Natural killer cell (primary cell): Measurements from ENCODE around the gene EFNA3. TPM values are rescaled to one million over a fixed set of nuclear protein-coding genes. Genes with fewer than 3 reads are reported as not detected.

Experiments
- ATAC-seq, 3 donors: fragments of 150-1000 bp in 2 of 3; fragments of 200-7000 bp in 1 of 3; cut with Tn5 transposase; 1 replicate in 1 of 3; 2 replicates in 2 of 3; pipeline ENCODE4 v1.10.0; 2021; ENCODE audit warnings: mild to moderate bottlenecking in 2 of 3, moderate library complexity in 2 of 3
- DNase-seq, 2 donors: peaks; one replicate each; pipeline versions ENCODE4 v3.0.0 to v3.0.0-alpha.2; 2013 to 2021; ENCODE audit warnings: mixed read lengths in 1 of 2
- H3K27ac ChIP-seq: one replicate; pipeline ENCODE4 v1.5.1; 2013; ENCODE audit warnings: mild to moderate bottlenecking, low read length
- H3K27me3 ChIP-seq: one replicate; pipeline ENCODE4 v1.6.1; 2013; ENCODE audit warnings: low read length; ENCODE audit not compliant: control insufficient read depth, insufficient read depth
- H3K36me3 ChIP-seq: one replicate; pipeline ENCODE4 v1.6.1; 2013; ENCODE audit warnings: low read length; ENCODE audit not compliant: control insufficient read depth, insufficient read depth
- H3K4me1 ChIP-seq: one replicate; pipeline ENCODE4 v1.6.1; 2013; ENCODE audit warnings: low read length; ENCODE audit not compliant: control insufficient read depth, insufficient read depth
- H3K4me3 ChIP-seq: one replicate; pipeline ENCODE4 v1.5.1; 2013; ENCODE audit warnings: low read length
- H3K9me3 ChIP-seq: one replicate; pipeline ENCODE4 v1.6.1; 2013; ENCODE audit warnings: low read length; ENCODE audit not compliant: control insufficient read depth, insufficient read depth
- H3K27ac Mint-ChIP-seq, 2 donors: one replicate each; pipeline ENCODE4 v1.8.0; 2022; ENCODE audit warnings: mild to moderate bottlenecking in 2 of 2, mixed read lengths in 2 of 2, moderate library complexity in 1 of 2
- H3K27me3 Mint-ChIP-seq, 2 donors: one replicate each; pipeline ENCODE4 v1.8.0; 2022; ENCODE audit warnings: low read depth in 2 of 2, mixed read lengths in 2 of 2
- H3K36me3 Mint-ChIP-seq: one replicate; pipeline ENCODE4 v1.8.0; 2022; ENCODE audit warnings: mixed read lengths
- H3K4me1 Mint-ChIP-seq, 2 donors: one replicate each; pipeline ENCODE4 v1.8.0; 2022; ENCODE audit warnings: mixed read lengths in 2 of 2
- H3K4me3 Mint-ChIP-seq: one replicate; pipeline ENCODE4 v1.8.0; 2022; ENCODE audit warnings: mild to moderate bottlenecking, moderate library complexity, mixed read lengths
- H3K9me3 Mint-ChIP-seq, 2 donors: one replicate each; pipeline ENCODE4 v1.8.0; 2022; ENCODE audit warnings: mixed read lengths in 2 of 2
- WGBS: methylation state at CpG from one replicate; pipeline ENCODE4 v1.1.7; 2013; ENCODE audit warnings: missing lambda C conversion rate; ENCODE audit not compliant: insufficient coverage; 5-methylcytosine and 5-hydroxymethylcytosine counted together
- intact Hi-C: fragments of 100-400 bp; cut with micrococcal nuclease; formaldehyde crosslinking; loops from one replicate; pipeline ENCODE4 v1.14.2; 2022
- total RNA-seq, 4 donors: library from RNA; stranded (reverse); fragments of 120-200 nt in 1 of 4; gene quantifications; one replicate each; pipeline versions ENCODE4 v1.2.3 to v1.2.4, GENCODE V29; 2013 to 2022
- TF ChIP-seq, protein P1 (sequence below): fragments of 200-600 bp; IDR thresholded peaks from one replicate; pipeline ENCODE4 v1.8.0; 2022; ENCODE audit warnings: antibody characterized with exemption

The EFNA3 gene
- total RNA-seq, 3 donors from 2014 or later (not counting 1 experiment from before 2014, with no cell fraction given), result 0.52 to 1.1 (median 0.68) TPM

DNA sequence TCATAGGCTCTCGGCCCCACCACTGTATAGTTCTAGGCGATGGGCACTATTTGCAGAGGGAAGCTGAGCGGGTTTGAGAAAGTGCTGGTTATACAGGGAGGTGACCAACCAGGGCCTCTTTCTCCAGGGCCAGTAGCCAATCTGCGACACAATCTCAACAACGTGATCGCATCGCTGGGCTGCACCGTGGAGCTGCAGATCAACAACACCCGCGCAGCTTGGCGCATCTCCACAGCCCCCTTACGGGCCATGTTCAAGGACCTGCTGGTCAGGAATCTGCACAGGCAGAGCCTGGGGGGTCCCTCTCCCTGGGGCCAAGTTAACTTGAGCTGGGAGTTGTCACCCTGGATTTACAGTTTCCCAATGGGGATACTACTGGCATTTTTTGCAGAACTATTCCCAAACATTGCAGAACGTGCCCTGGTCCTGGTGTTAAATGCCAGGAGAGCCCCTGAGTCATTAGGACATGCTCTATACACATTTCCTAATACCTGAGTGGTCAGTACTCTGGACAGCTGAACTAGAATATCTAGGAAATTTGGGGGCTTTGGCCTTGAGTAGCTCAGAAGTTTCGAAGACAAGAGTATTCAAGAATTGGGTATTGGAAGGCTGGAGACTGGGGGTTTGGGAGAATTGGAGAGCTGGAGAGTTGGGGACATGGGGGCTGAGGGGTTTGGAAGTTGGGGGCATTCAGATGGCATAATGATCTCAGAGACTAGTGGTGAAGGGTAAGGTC lies 38.1 kb upstream of the EFNA3 start:
- Mint-ChIP-seq H3K27me3 (peaks cover 9 to 12% of the 10 kb centered on the region in 2 donors), H3K27ac (no peak overlapping the region), H3K4me3 (no peak overlapping the region), H3K4me1 (peaks cover 0 to 13% of the 10 kb centered on the region in 2 donors), H3K36me3 (no peaks in the 10 kb centered on the region), H3K9me3 (no peaks in the 10 kb centered on the region)
- intact Hi-C loops, result no loop called here
- Histone ChIP-seq H3K9me3 (no peaks in the 10 kb centered on the region), H3K36me3 (no peaks in the 10 kb centered on the region), H3K27me3 (no peaks in the 10 kb centered on the region), H3K4me3 (no peak overlapping the region), H3K27ac (no peak overlapping the region), H3K4me1 (no peaks in the 10 kb centered on the region)
- DNase-seq (no peak), ATAC-seq (no peak)
- TF ChIP-seq, protein P1, sequence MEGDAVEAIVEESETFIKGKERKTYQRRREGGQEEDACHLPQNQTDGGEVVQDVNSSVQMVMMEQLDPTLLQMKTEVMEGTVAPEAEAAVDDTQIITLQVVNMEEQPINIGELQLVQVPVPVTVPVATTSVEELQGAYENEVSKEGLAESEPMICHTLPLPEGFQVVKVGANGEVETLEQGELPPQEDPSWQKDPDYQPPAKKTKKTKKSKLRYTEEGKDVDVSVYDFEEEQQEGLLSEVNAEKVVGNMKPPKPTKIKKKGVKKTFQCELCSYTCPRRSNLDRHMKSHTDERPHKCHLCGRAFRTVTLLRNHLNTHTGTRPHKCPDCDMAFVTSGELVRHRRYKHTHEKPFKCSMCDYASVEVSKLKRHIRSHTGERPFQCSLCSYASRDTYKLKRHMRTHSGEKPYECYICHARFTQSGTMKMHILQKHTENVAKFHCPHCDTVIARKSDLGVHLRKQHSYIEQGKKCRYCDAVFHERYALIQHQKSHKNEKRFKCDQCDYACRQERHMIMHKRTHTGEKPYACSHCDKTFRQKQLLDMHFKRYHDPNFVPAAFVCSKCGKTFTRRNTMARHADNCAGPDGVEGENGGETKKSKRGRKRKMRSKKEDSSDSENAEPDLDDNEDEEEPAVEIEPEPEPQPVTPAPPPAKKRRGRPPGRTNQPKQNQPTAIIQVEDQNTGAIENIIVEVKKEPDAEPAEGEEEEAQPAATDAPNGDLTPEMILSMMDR, result no peak
- WGBS, result 93% methylated on average over 14 of the region's 14 CpGs

DNA sequence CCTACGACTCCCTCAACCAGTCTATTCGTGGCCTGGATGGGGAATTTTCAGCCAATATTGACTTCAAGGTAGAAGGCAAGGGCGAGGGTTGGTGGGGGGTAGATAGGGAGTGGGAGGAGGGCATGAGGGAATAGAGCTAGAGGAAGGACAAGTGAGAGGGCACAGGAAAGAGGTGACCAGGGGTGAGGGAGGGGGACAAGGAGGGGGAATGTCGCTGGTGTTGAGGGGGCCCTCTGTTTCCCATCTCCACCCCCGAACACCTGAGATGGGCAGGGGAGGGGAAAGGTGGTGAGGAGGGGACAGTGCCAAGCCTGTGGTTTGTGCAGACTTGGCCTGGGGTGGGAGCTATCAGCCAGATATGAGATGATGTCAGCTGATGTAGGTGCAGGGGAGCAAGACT lies 35.8 kb upstream of the EFNA3 start:
- ATAC-seq (no peak), DNase-seq (no peak)
- Histone ChIP-seq H3K4me3 (no peak overlapping the region), H3K27me3 (no peaks in the 10 kb centered on the region), H3K27ac (no peak overlapping the region), H3K36me3 (no peaks in the 10 kb centered on the region), H3K4me1 (no peaks in the 10 kb centered on the region), H3K9me3 (no peaks in the 10 kb centered on the region)
- TF ChIP-seq, protein P1, result no peak
- Mint-ChIP-seq H3K36me3 (no peaks in the 10 kb centered on the region), H3K9me3 (no peaks in the 10 kb centered on the region), H3K27ac (no peak overlapping the region), H3K4me3 (no peak overlapping the region), H3K27me3 (peaks cover 7 to 10% of the 10 kb centered on the region in 2 donors), H3K4me1 (peaks cover 0 to 13% of the 10 kb centered on the region in 2 donors)
- intact Hi-C loops, result no loop called here
- 75% methylated on average over 5 of the region's 5 CpGs for WGBS

DNA sequence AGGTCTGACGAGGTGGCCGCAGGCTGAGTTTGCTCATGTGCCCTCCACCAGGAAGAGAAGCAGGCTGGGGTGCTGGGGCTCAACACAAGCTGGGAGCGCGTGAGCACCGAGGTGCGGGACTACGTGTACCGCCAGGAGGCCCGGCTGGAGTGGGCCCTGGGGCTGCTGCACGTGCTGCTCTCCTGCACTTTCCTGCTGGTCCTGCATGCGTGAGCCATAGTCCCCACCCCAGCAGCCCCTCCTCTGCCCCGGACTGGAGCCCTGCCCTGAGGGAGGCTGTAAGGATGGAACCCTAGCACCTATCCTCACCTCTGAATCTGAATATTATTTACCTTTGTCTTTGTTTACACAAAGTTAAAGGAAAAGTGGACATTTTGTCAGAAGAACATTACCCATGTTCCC lies 35.3 kb upstream of the EFNA3 start:
- no peaks in the 10 kb centered on the region for H3K9me3 ChIP-seq
- Mint-ChIP-seq H3K4me3 (no peak overlapping the region), H3K27me3 (peaks cover 3 to 5% of the 10 kb centered on the region in 2 donors), H3K9me3 (no peaks in the 10 kb centered on the region), H3K36me3 (no peaks in the 10 kb centered on the region), H3K27ac (no peak overlapping the region), H3K4me1 (peaks cover 0 to 13% of the 10 kb centered on the region in 2 donors)
- DNase-seq, result no peak
- intact Hi-C loops, result no loop called here
- ATAC-seq, result no peak
- no peaks in the 10 kb centered on the region for H3K27me3 ChIP-seq
- no peaks in the 10 kb centered on the region for H3K4me1 ChIP-seq
- H3K27ac ChIP-seq, result no peak overlapping the region
- H3K36me3 ChIP-seq, result no peaks in the 10 kb centered on the region
- 85% methylated on average over 11 of the region's 12 CpGs for WGBS
- TF ChIP-seq, protein P1, result no peak
- no peak overlapping the region for H3K4me3 ChIP-seq

DNA sequence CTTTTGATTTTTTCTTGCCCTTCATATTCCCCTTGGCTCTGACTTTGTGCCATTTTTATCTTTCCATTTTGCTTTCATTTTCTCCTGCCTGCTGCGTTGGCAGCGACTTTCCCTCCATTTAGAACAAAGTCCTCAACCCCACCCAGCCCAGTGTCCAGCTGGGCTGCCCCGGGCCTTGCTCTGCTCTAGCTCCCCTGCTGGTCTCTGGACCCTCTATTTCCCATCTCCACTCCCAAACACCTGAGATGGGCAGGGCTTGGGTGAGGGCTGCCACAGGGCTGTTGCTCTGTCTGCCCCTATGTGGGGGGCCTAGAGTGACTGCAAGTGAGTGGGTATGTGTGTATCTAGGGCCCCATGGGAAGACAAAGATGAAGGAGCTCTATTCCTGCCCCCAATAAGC lies 34.8 kb upstream of the EFNA3 start:
- no peak for DNase-seq
- Histone ChIP-seq H3K4me1 (no peaks in the 10 kb centered on the region), H3K9me3 (no peaks in the 10 kb centered on the region), H3K4me3 (no peak overlapping the region), H3K27me3 (no peaks in the 10 kb centered on the region), H3K27ac (no peak overlapping the region), H3K36me3 (no peaks in the 10 kb centered on the region)
- H3K36me3 Mint-ChIP-seq, result no peaks in the 10 kb centered on the region
- TF ChIP-seq, protein P1, result no peak
- peaks cover under 1 to 3% of the 10 kb centered on the region in 2 donors for H3K27me3 Mint-ChIP-seq
- H3K4me3 Mint-ChIP-seq, result no peak overlapping the region
- no peaks in the 10 kb centered on the region for H3K9me3 Mint-ChIP-seq
- WGBS, result 91% methylated on average over 3 of the region's 3 CpGs
- peaks cover 0 to 13% of the 10 kb centered on the region in 2 donors for H3K4me1 Mint-ChIP-seq
- no peak for ATAC-seq
- intact Hi-C loops, result no loop called here
- no peak overlapping the region for H3K27ac Mint-ChIP-seq
